Liver (tissue), 3 donors: Measurements from ENCODE around the gene GALNT6.

ENCODE experiments used
- EGR1 ChIP-seq, 2 donors: IDR thresholded peaks; 2 replicates each; pipeline ENCODE4 v1.6.1; 2016 to 2018; ENCODE audit warnings: antibody characterized with exemption in 2 of 2, low read depth in 2 of 2
- FOXA1 ChIP-seq: IDR thresholded peaks from 2 replicates; pipeline ENCODE4 v1.6.1; 2016; ENCODE audit warnings: antibody characterized with exemption
- GABPA ChIP-seq, 2 donors: IDR thresholded peaks in 1 of 2; conservative IDR thresholded peaks in 1 of 2; 2 replicates each; pipeline ENCODE4 v1.6.1; 2016; ENCODE audit warnings: antibody characterized with exemption in 2 of 2, mild to moderate bottlenecking in 1 of 2, moderate library complexity in 1 of 2
- JUND ChIP-seq, 2 donors: IDR thresholded peaks; 2 replicates each; pipeline ENCODE4 v1.6.1; 2016; ENCODE audit warnings: antibody characterized with exemption in 2 of 2
- NR2F2 ChIP-seq: IDR thresholded peaks from 2 replicates; pipeline ENCODE4 v1.6.1; 2016; ENCODE audit warnings: antibody characterized with exemption
- RAD21 ChIP-seq, 2 donors: IDR thresholded peaks; 2 replicates each; pipeline ENCODE4 v1.6.1; 2016; ENCODE audit warnings: antibody characterized with exemption in 2 of 2, mild to moderate bottlenecking in 2 of 2
- RXRA ChIP-seq, 2 donors: IDR thresholded peaks; 2 replicates each; pipeline ENCODE4 v1.6.1; 2017 to 2018; ENCODE audit warnings: antibody characterized with exemption in 2 of 2, mild to moderate bottlenecking in 1 of 2
- TAF1 ChIP-seq: conservative IDR thresholded peaks from 2 replicates; pipeline ENCODE4 v1.6.1; 2016; ENCODE audit warnings: antibody characterized with exemption, mild to moderate bottlenecking
- YY1 ChIP-seq: IDR thresholded peaks from 2 replicates; pipeline ENCODE4 v1.6.1; 2016; ENCODE audit warnings: antibody characterized with exemption, mild to moderate bottlenecking
- TF ChIP-seq, protein P1 (sequence below): IDR thresholded peaks from 2 replicates; pipeline ENCODE4 v1.6.1; 2016; ENCODE audit warnings: antibody characterized with exemption, mild to moderate bottlenecking
- TF ChIP-seq, protein P2 (sequence below): fragments of 150-350 bp; IDR thresholded peaks from 2 replicates; pipeline ENCODE4 v1.5.1; 2017; ENCODE audit warnings: improper control_type of control experiment, low read depth, low read length; ENCODE audit not compliant: missing input control
- TF ChIP-seq, protein P3 (sequence below): IDR thresholded peaks from 2 replicates; pipeline ENCODE4 v1.6.1; 2016; ENCODE audit warnings: antibody characterized with exemption
- TF ChIP-seq, protein P4 (sequence below): IDR thresholded peaks from 2 replicates; pipeline ENCODE4 v1.6.1; 2016; ENCODE audit warnings: antibody characterized with exemption
- donor health status: healthy.
- donor health status: healthy.

DNA sequence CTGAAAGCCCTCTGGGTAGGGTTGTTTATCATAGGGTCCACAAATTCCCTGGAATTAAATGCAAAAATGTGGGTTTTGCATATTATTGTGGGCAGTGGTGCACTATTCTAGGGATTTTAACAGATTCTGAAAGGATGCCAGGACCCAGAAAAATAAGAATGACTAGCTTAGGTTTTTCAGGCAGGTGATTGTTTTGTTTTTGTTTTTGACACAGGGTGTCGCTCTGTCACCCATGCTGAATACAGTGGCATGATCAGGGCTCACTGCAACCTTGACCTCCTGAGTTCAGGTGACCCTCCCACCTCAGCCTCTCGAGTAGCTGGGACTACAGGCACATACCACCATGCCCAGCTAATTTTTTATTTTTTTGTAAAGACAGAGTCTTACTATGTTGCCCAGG is 19.2 kb downstream of the GALNT6 start:
- TF ChIP-seq, protein P1, sequence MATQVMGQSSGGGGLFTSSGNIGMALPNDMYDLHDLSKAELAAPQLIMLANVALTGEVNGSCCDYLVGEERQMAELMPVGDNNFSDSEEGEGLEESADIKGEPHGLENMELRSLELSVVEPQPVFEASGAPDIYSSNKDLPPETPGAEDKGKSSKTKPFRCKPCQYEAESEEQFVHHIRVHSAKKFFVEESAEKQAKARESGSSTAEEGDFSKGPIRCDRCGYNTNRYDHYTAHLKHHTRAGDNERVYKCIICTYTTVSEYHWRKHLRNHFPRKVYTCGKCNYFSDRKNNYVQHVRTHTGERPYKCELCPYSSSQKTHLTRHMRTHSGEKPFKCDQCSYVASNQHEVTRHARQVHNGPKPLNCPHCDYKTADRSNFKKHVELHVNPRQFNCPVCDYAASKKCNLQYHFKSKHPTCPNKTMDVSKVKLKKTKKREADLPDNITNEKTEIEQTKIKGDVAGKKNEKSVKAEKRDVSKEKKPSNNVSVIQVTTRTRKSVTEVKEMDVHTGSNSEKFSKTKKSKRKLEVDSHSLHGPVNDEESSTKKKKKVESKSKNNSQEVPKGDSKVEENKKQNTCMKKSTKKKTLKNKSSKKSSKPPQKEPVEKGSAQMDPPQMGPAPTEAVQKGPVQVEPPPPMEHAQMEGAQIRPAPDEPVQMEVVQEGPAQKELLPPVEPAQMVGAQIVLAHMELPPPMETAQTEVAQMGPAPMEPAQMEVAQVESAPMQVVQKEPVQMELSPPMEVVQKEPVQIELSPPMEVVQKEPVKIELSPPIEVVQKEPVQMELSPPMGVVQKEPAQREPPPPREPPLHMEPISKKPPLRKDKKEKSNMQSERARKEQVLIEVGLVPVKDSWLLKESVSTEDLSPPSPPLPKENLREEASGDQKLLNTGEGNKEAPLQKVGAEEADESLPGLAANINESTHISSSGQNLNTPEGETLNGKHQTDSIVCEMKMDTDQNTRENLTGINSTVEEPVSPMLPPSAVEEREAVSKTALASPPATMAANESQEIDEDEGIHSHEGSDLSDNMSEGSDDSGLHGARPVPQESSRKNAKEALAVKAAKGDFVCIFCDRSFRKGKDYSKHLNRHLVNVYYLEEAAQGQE, result no peak
- TF ChIP-seq, protein P2, sequence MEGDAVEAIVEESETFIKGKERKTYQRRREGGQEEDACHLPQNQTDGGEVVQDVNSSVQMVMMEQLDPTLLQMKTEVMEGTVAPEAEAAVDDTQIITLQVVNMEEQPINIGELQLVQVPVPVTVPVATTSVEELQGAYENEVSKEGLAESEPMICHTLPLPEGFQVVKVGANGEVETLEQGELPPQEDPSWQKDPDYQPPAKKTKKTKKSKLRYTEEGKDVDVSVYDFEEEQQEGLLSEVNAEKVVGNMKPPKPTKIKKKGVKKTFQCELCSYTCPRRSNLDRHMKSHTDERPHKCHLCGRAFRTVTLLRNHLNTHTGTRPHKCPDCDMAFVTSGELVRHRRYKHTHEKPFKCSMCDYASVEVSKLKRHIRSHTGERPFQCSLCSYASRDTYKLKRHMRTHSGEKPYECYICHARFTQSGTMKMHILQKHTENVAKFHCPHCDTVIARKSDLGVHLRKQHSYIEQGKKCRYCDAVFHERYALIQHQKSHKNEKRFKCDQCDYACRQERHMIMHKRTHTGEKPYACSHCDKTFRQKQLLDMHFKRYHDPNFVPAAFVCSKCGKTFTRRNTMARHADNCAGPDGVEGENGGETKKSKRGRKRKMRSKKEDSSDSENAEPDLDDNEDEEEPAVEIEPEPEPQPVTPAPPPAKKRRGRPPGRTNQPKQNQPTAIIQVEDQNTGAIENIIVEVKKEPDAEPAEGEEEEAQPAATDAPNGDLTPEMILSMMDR, result no peak
- TF ChIP-seq, protein P3, sequence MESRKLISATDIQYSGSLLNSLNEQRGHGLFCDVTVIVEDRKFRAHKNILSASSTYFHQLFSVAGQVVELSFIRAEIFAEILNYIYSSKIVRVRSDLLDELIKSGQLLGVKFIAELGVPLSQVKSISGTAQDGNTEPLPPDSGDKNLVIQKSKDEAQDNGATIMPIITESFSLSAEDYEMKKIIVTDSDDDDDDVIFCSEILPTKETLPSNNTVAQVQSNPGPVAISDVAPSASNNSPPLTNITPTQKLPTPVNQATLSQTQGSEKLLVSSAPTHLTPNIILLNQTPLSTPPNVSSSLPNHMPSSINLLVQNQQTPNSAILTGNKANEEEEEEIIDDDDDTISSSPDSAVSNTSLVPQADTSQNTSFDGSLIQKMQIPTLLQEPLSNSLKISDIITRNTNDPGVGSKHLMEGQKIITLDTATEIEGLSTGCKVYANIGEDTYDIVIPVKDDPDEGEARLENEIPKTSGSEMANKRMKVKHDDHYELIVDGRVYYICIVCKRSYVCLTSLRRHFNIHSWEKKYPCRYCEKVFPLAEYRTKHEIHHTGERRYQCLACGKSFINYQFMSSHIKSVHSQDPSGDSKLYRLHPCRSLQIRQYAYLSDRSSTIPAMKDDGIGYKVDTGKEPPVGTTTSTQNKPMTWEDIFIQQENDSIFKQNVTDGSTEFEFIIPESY, result no peak
- no peak for TF ChIP-seq EGR1 (IDR thresholded peaks at IDR 0.05; ENCODE audit: low read depth in 2 of 2)
- TF ChIP-seq YY1, result no peak
- TF ChIP-seq GABPA (IDR thresholded peaks at IDR 0.05 in 1 of 2, conservative IDR thresholded peaks at IDR 0.05 in 1 of 2), result no peak
- TF ChIP-seq JUND (IDR thresholded peaks at IDR 0.05), result no peak
- no peak for TF ChIP-seq TAF1
- TF ChIP-seq RAD21 (IDR thresholded peaks at IDR 0.05), result peak in 1 of 2 donors; percentile 46
- TF ChIP-seq, protein P4, sequence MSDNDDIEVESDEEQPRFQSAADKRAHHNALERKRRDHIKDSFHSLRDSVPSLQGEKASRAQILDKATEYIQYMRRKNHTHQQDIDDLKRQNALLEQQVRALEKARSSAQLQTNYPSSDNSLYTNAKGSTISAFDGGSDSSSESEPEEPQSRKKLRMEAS, result no peak
- no peak for TF ChIP-seq FOXA1
- TF ChIP-seq RXRA (IDR thresholded peaks at IDR 0.05), result no peak
- no peak for TF ChIP-seq NR2F2
